ENCODE data around the gene CTR9. TPM values are rescaled to one million over a fixed set of nuclear protein-coding genes. Genes with fewer than 3 reads are reported as not detected.

Gene CTR9
- total and polyA plus RNA-seq, 2 experiments from 2014 or later: 29.0 to 32.7 TPM

GRCh38 chr11:10786451-10786850, 35.4 kb downstream of the CTR9 start (continued):
- TF ChIP-seq CTCF (conservative IDR thresholded peaks at IDR 0.05; ENCODE audit: low read depth in 2 of 2) (no peak), CREB1 (CRISPR knock-in tag; IDR thresholded peaks at IDR 0.05; ENCODE audit: low read depth) (no peak), ZNF462 (CRISPR knock-in tag; IDR thresholded peaks at IDR 0.05) (no peak), EZH2 (IDR thresholded peaks at IDR 0.05; ENCODE audit: low read depth, unreplicated experiment) (no peak), EZH2phosphoT487 (IDR thresholded peaks at IDR 0.05; ENCODE audit: unreplicated experiment) (no peak)

- H3K4me1 Mint-ChIP-seq: peaks cover 6% of the 10 kb centered on the region; the same call in 2 of the 3 replicates
- DNase-seq (ENCODE audit: low spot score) (peak; percentile 95), ATAC-seq (peak; percentile 92)
- peaks cover 18% of the 10 kb centered on the region; the same call in 2 of the 3 replicates for H3K36me3 Mint-ChIP-seq (ENCODE audit: low read depth)
- H3K27me3 ChIP-seq (ENCODE audit: insufficient read depth): 0 out of 2 replicates have a peak, but pooled peaks cover 5% of the 10 kb centered on the region
- H3K27ac Mint-ChIP-seq: no peak overlapping the region
- no peaks in the 10 kb centered on the region; the same call in 2 of the 3 replicates for H3K9me3 Mint-ChIP-seq
- H3K36me3 ChIP-seq (ENCODE audit: insufficient read depth): peaks cover 7% of the 10 kb centered on the region
- peaks cover 10% of the 10 kb centered on the region for H3K27me3 Mint-ChIP-seq (ENCODE audit: insufficient read depth, low read depth, poor library complexity)
- peak overlapping the region; percentile 38 for H3K4me3 ChIP-seq
- no peak for TF ChIP-seq REST (IDR thresholded peaks at IDR 0.05; ENCODE audit: unreplicated experiment)
- TF ChIP-seq CTCF (conservative IDR thresholded peaks at IDR 0.05; ENCODE audit: low read depth in 2 of 2): peak; percentile 83 to 99
- no peaks in the 10 kb centered on the region for H3K4me1 ChIP-seq (ENCODE audit: insufficient read depth)
- peak overlapping the region; percentile 74 for H3K4me2 ChIP-seq
- H2AFZ ChIP-seq: peak overlapping the region; percentile 94
- no peak overlapping the region for H3K4me3 Mint-ChIP-seq
- H3K9me2 ChIP-seq (ENCODE audit: insufficient read depth): no peaks in the 10 kb centered on the region
- no peaks in the 10 kb centered on the region for H4K20me1 ChIP-seq (replicated peaks; ENCODE audit: insufficient read depth)
- H3K27ac ChIP-seq (ENCODE audit: low read depth): no peak overlapping the region
- peaks cover 21% of the 10 kb centered on the region for H3F3A ChIP-seq (replicated peaks; ENCODE audit: low read depth)
- no peaks in the 10 kb centered on the region for H3K79me2 ChIP-seq (replicated peaks; ENCODE audit: insufficient read depth)
Measured at GRCh38 chr11:10792385-10793068, 41.5 kb downstream of the CTR9 start.

Measured in GM23338 (cell line).